Left renal cortex interstitium (tissue), 4 donors: ENCODE measurements around the gene OSBPL1A. TPM values are rescaled to one million over a fixed set of nuclear protein-coding genes. Genes with fewer than 3 reads are reported as not detected.

Source experiments
- DNase-seq, 4 donors: peaks; one replicate each; pipeline ENCODE4 v3.0.0-alpha.2; 2013; ENCODE audit warnings: low read depth in 4 of 4, low spot score in 2 of 4, missing footprints in 1 of 4
- polyA plus RNA-seq, 4 donors: library from polyadenylated mRNA; unstranded; fragments of 120-200 nt; gene quantifications; one replicate each; pipeline ENCODE4 v1.2.1, GENCODE V29; 2013; ENCODE audit not compliant: insufficient read length in 4 of 4

Gene OSBPL1A
- polyA plus RNA-seq, 4 donors, result 46.5 to 56.9 (median 49.7) TPM

- DNase-seq, result no peak
These were observed 127.2 kb downstream of the OSBPL1A start for GRCh38 chr18:24270358-24270936.

- DNase-seq, result no peak
These were observed 128.7 kb downstream of the OSBPL1A start for GRCh38 chr18:24268784-24269550.

GRCh38 chr18:24267878-24268277 is 129.7 kb downstream of the OSBPL1A start:
- no peak for DNase-seq

- no peak for DNase-seq
These were observed 131.5 kb downstream of the OSBPL1A start for GRCh38 chr18:24266131-24266530.

- no peak for DNase-seq
These were observed 132.0 kb downstream of the OSBPL1A start for GRCh38 chr18:24265502-24266064.

- DNase-seq, result no peak
These were observed 134.6 kb downstream of the OSBPL1A start for GRCh38 chr18:24263050-24263449.

GRCh38 chr18:24262087-24262486 is 135.5 kb downstream of the OSBPL1A start:
- no peak for DNase-seq

GRCh38 chr18:24259869-24260641 is 137.6 kb downstream of the OSBPL1A start:
- DNase-seq, result no peak

- DNase-seq, result no peak
These were observed 143.6 kb downstream of the OSBPL1A start for GRCh38 chr18:24254071-24254470.

GRCh38 chr18:24249716-24250115 is 147.9 kb downstream of the OSBPL1A start:
- no peak for DNase-seq

- no peak for DNase-seq
These were observed 149.3 kb downstream of the OSBPL1A start for GRCh38 chr18:24248359-24248758.

- DNase-seq, result no peak
These were observed 151.5 kb downstream of the OSBPL1A start for GRCh38 chr18:24246143-24246542.

- DNase-seq, result no peak
These were observed 152.9 kb downstream of the OSBPL1A start for GRCh38 chr18:24244698-24245097.

- no peak for DNase-seq
These were observed 153.9 kb downstream of the OSBPL1A start for GRCh38 chr18:24243677-24244076.

- DNase-seq, result no peak
These were observed 158.3 kb downstream of the OSBPL1A start for GRCh38 chr18:24239341-24239740.

- DNase-seq, result no peak
These were observed 159.2 kb downstream of the OSBPL1A start for GRCh38 chr18:24238387-24238786.

- no peak for DNase-seq
These were observed 162.7 kb downstream of the OSBPL1A start for GRCh38 chr18:24234850-24235418.

- no peak for DNase-seq
These were observed 163.3 kb downstream of the OSBPL1A start for GRCh38 chr18:24234330-24234729.

- DNase-seq, result no peak
These were observed 164.8 kb downstream of the OSBPL1A start for GRCh38 chr18:24232800-24233199.

GRCh38 chr18:24231773-24232735 is 165.6 kb downstream of the OSBPL1A start:
- DNase-seq, result no peak
